NB4 (cell line): ENCODE measurements around the gene KRT2.

Source experiments
- CTCF ChIP-seq: IDR thresholded peaks from one replicate; pipeline ENCODE4 v1.5.1; 2012; ENCODE audit warnings: low read depth, low read length
- MAX ChIP-seq: IDR thresholded peaks from 2 replicates; pipeline ENCODE4 v1.6.1; 2011; ENCODE audit warnings: low read depth, low read length
- MYC ChIP-seq: IDR thresholded peaks from 2 replicates; pipeline ENCODE4 v1.6.1; 2011; ENCODE audit warnings: low read depth, low read length
- POLR2A ChIP-seq: IDR thresholded peaks from 2 replicates; pipeline ENCODE4 v1.6.1; 2011; ENCODE audit warnings: mild to moderate bottlenecking; ENCODE audit not compliant: insufficient read length; ENCODE audit errors: extremely low read depth

GRCh38 chr12:52666471-52666870 lies 14.5 kb upstream of the KRT2 start:
- no peak for TF ChIP-seq CTCF
- no peak for TF ChIP-seq POLR2A
- TF ChIP-seq MYC, result no peak
- no peak for TF ChIP-seq MAX
